ENCODE results near the gene LRRC4. TPM values are rescaled to one million over a fixed set of nuclear protein-coding genes. Genes with fewer than 3 reads are reported as not detected.

LRRC4 gene
- total RNA-seq, 1 donor, result 0.72 TPM

GRCh38 chr7:128068785-128069184 is 37.5 kb upstream of the LRRC4 start:
- no peak for TF ChIP-seq CTCF (IDR thresholded peaks at IDR 0.05; ENCODE audit: extremely low read depth, low read depth, low read length)
- H3K4me3 ChIP-seq (ENCODE audit: insufficient read depth, low read length), result no peak overlapping the region

GRCh38 chr7:128067983-128068382 is 36.7 kb upstream of the LRRC4 start:
- H3K9me3 ChIP-seq (ENCODE audit: low read depth, low read length), result no peaks in the 10 kb centered on the region
- H2AFZ ChIP-seq (ENCODE audit: low read length), result no peak overlapping the region
- no peaks in the 10 kb centered on the region for H3K79me2 ChIP-seq (ENCODE audit: insufficient read depth, low read length)
- no peak overlapping the region for H3K4me2 ChIP-seq (ENCODE audit: insufficient read depth, low read length)
- no peaks in the 10 kb centered on the region for H3K36me3 ChIP-seq (ENCODE audit: insufficient read depth, low read length)
- H4K20me1 ChIP-seq (ENCODE audit: insufficient read depth, low read length), result peaks cover 18% of the 10 kb centered on the region
- H3K27ac ChIP-seq (ENCODE audit: low read depth, low read length), result no peak overlapping the region
- H3K4me1 ChIP-seq (ENCODE audit: insufficient read depth, low read length), result no peaks in the 10 kb centered on the region
- no peak overlapping the region for H3K4me3 ChIP-seq (ENCODE audit: insufficient read depth, low read length)
- no peak for TF ChIP-seq CTCF (IDR thresholded peaks at IDR 0.05; ENCODE audit: extremely low read depth, low read depth, low read length)
- DNase-seq (ENCODE audit: insufficient read length, low spot score, missing footprints), result no peak
- H3K27me3 ChIP-seq (ENCODE audit: insufficient read depth, low read length), result no peaks in the 10 kb centered on the region

More at GRCh38 chr7:128068785-128069184, 37.5 kb upstream of the LRRC4 start:
- no peaks in the 10 kb centered on the region for H3K79me2 ChIP-seq (ENCODE audit: insufficient read depth, low read length)
- no peak for DNase-seq (ENCODE audit: insufficient read length, low spot score, missing footprints)
- H3K4me2 ChIP-seq (ENCODE audit: insufficient read depth, low read length), result no peak overlapping the region
- H4K20me1 ChIP-seq (ENCODE audit: insufficient read depth, low read length), result peaks cover 18% of the 10 kb centered on the region
- no peaks in the 10 kb centered on the region for H3K36me3 ChIP-seq (ENCODE audit: insufficient read depth, low read length)
- peaks cover 5% of the 10 kb centered on the region for H3K4me1 ChIP-seq (ENCODE audit: insufficient read depth, low read length)
- no peak overlapping the region for H2AFZ ChIP-seq (ENCODE audit: low read length)
- H3K27me3 ChIP-seq (ENCODE audit: insufficient read depth, low read length), result no peaks in the 10 kb centered on the region
- H3K27ac ChIP-seq (ENCODE audit: low read depth, low read length), result no peak overlapping the region
- H3K9me3 ChIP-seq (ENCODE audit: low read depth, low read length), result no peaks in the 10 kb centered on the region

DNA sequence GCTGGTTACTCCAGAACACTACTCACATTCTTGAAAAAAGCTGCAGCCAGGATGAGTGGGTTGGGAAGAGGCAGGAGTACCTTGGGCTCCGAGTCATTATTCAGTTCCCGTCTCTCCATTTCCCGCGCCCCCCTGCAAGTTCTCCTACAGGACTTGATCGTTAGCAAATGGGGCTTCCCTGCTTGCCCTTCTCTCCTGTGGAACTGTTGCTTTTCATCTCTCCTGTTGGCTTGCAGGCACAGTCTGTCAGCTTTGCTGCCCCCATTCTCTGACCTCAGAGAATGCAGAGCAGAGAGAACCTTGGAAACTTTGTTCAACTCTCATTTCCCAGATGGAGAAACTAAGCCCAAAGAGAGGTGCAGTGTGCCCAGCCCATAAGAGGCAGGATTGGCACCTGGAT is 35.6 kb upstream of the LRRC4 start:
- peak; percentile 9 for TF ChIP-seq CTCF (IDR thresholded peaks at IDR 0.05; ENCODE audit: extremely low read depth, low read depth, low read length)
- Histone ChIP-seq H4K20me1 (ENCODE audit: insufficient read depth, low read length) (peaks cover 16% of the 10 kb centered on the region), H3K9me3 (ENCODE audit: low read depth, low read length) (no peaks in the 10 kb centered on the region), H3K79me2 (ENCODE audit: insufficient read depth, low read length) (no peaks in the 10 kb centered on the region), H3K4me1 (ENCODE audit: insufficient read depth, low read length) (no peaks in the 10 kb centered on the region), H3K4me2 (ENCODE audit: insufficient read depth, low read length) (no peak overlapping the region), H3K36me3 (ENCODE audit: insufficient read depth, low read length) (no peaks in the 10 kb centered on the region), H2AFZ (ENCODE audit: low read length) (no peak overlapping the region), H3K27ac (ENCODE audit: low read depth, low read length) (no peak overlapping the region), H3K27me3 (ENCODE audit: insufficient read depth, low read length) (no peaks in the 10 kb centered on the region), H3K4me3 (ENCODE audit: insufficient read depth, low read length) (no peak overlapping the region)
- no peak for DNase-seq (ENCODE audit: insufficient read length, low spot score, missing footprints)

GRCh38 chr7:128066395-128066794 is 35.2 kb upstream of the LRRC4 start:
- Histone ChIP-seq H3K4me1 (ENCODE audit: insufficient read depth, low read length) (no peaks in the 10 kb centered on the region), H3K79me2 (ENCODE audit: insufficient read depth, low read length) (no peaks in the 10 kb centered on the region), H3K36me3 (ENCODE audit: insufficient read depth, low read length) (no peaks in the 10 kb centered on the region), H3K4me2 (ENCODE audit: insufficient read depth, low read length) (no peak overlapping the region), H2AFZ (ENCODE audit: low read length) (no peak overlapping the region), H3K9me3 (ENCODE audit: low read depth, low read length) (no peaks in the 10 kb centered on the region), H3K27me3 (ENCODE audit: insufficient read depth, low read length) (no peaks in the 10 kb centered on the region), H3K4me3 (ENCODE audit: insufficient read depth, low read length) (no peak overlapping the region), H3K27ac (ENCODE audit: low read depth, low read length) (no peak overlapping the region), H4K20me1 (ENCODE audit: insufficient read depth, low read length) (peaks cover 18% of the 10 kb centered on the region)
- DNase-seq (ENCODE audit: insufficient read length, low spot score, missing footprints), result no peak
- TF ChIP-seq CTCF (IDR thresholded peaks at IDR 0.05; ENCODE audit: extremely low read depth, low read depth, low read length), result no peak

Measured in osteoblast (primary cell).